Sigmoid colon (tissue), 7 donors: ENCODE results near the gene TPGS2. TPM values are rescaled to one million over a fixed set of nuclear protein-coding genes. Genes with fewer than 3 reads are reported as not detected.
"Not testable (repeated sequence)": the region's sequence is repeated elsewhere in the genome, so short reads cannot be mapped to it uniquely, and the experiment has no call there.

ENCODE experiments used
- DNase-seq: peaks from one replicate; pipeline ENCODE4 v3.0.0-alpha.2; 2019
- H3K27ac ChIP-seq, 4 donors: fragments of 200-600 bp; sonication (generic); one replicate each; pipeline ENCODE4 v1.5.1; 2016 to 2019; ENCODE audit warnings: mild to moderate bottlenecking in 1 of 4
- H3K27me3 ChIP-seq, 3 donors: fragments of 200-600 bp; sonication (generic); one replicate each; pipeline ENCODE4 v1.5.1; 2019; ENCODE audit warnings: mild to moderate bottlenecking in 1 of 3
- H3K36me3 ChIP-seq, 4 donors: fragments of 200-600 bp; sonication (generic); one replicate each; pipeline ENCODE4 v1.5.1; 2016 to 2019
- H3K4me1 ChIP-seq, 4 donors: fragments of 200-600 bp; sonication (generic); one replicate each; pipeline ENCODE4 v1.5.1; 2017 to 2019
- H3K4me3 ChIP-seq, 4 donors: fragments of 200-600 bp; sonication (generic); one replicate each; pipeline ENCODE4 v1.5.1; 2017 to 2019; ENCODE audit warnings: mild to moderate bottlenecking in 2 of 4, moderate library complexity in 1 of 4
- H3K9me3 ChIP-seq, 4 donors: fragments of 200-600 bp in 3 of 4; sonication (generic) in 3 of 4; one replicate each; pipeline versions ENCODE4 v1.5.1 to v1.6.1; 2013 to 2019
- CTCF ChIP-seq, 4 experiments: fragments of 450-650 bp in 3 of 4; fragments of 200-600 bp in 1 of 4; IDR thresholded peaks; one replicate each; pipeline ENCODE4 v1.5.1; 2016 to 2019; ENCODE audit warnings: antibody characterized with exemption in 4 of 4, mild to moderate bottlenecking in 3 of 4, moderate library complexity in 2 of 4
- EP300 ChIP-seq, 4 donors: sonication (generic); formaldehyde crosslinking; IDR thresholded peaks; one replicate each; pipeline ENCODE4 v1.6.1; 2017; ENCODE audit warnings: antibody characterized with exemption in 4 of 4
- POLR2A ChIP-seq, 2 donors: fragments of 450-650 bp; IDR thresholded peaks; one replicate each; pipeline ENCODE4 v1.6.1; 2016; ENCODE audit warnings: antibody characterized with exemption in 2 of 2, mild to moderate bottlenecking in 2 of 2, moderate library complexity in 2 of 2
- POLR2AphosphoS5 ChIP-seq, 4 donors: sonication (generic); formaldehyde crosslinking; IDR thresholded peaks; one replicate each; pipeline ENCODE4 v1.6.1; 2017; ENCODE audit warnings: antibody characterized with exemption in 4 of 4
- WGBS, 2 donors: extraction: QIAGEN DNeasy Blood & Tissue Kit; methylation state at CpG; one replicate each; pipeline ENCODE4 v1.1.7; 2013; 5-methylcytosine and 5-hydroxymethylcytosine counted together
- intact Hi-C: fragments of 100-400 bp; cut with DNase I; formaldehyde crosslinking; loops from one replicate; pipeline ENCODE4 v1.15.1; 2023
- polyA plus RNA-seq, 3 donors: library from polyadenylated mRNA; stranded (reverse); fragments of 200-250 nt; gene quantifications; one replicate each; pipeline ENCODE4 v1.2.3, GENCODE V29; 2013
- total RNA-seq, 4 donors: library from RNA; depleted of rRNA; stranded (reverse); fragments of >200 nt; gene quantifications; one replicate each; pipeline ENCODE4 v1.1.0, GENCODE V29; 2016
- donor health status: healthy with polysubstance abuse.
- donor health status: Bipolar disorder and iron deficiency.
- donor health status: healthy.

Gene TPGS2
- total and polyA plus RNA-seq, 7 donors, result 43.2 to 96.9 (median 62.6) TPM

DNA sequence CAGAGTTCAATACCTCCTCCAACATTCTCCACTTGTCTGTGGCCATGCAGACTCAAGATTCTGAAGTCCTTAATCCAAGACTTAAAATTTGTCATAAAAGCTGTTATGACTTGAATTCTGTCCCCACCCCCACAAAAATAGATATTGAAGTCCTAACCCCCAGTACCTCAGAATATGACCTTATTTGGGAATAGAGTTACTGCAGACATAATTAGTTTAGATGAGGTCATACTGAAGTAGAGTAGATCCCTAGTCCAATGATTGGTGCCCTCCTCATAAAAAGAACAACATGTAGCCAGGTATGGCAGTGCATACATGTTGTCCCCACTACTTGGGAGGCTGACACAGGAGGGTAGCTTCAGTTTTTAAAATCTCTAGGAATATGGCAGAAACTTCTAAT is 9.2 kb downstream of the TPGS2 start:
- no peaks in the 10 kb centered on the region for H3K27me3 ChIP-seq
- H3K9me3 ChIP-seq, result no peaks in the 10 kb centered on the region
- intact Hi-C loops, result no loop called here
- peaks cover 0 to 31% (median 4%) of the 10 kb centered on the region in 4 donors for H3K36me3 ChIP-seq
- H3K27ac ChIP-seq, result no peak overlapping the region
- DNase-seq, result no peak
- no peak for TF ChIP-seq CTCF (IDR thresholded peaks at IDR 0.05)
- no peak for TF ChIP-seq EP300 (IDR thresholded peaks at IDR 0.05)
- TF ChIP-seq POLR2AphosphoS5 (IDR thresholded peaks at IDR 0.05), result no peak
- no peak for TF ChIP-seq POLR2A (IDR thresholded peaks at IDR 0.05)
- no peaks in the 10 kb centered on the region for H3K4me1 ChIP-seq
- no peak overlapping the region for H3K4me3 ChIP-seq

DNA sequence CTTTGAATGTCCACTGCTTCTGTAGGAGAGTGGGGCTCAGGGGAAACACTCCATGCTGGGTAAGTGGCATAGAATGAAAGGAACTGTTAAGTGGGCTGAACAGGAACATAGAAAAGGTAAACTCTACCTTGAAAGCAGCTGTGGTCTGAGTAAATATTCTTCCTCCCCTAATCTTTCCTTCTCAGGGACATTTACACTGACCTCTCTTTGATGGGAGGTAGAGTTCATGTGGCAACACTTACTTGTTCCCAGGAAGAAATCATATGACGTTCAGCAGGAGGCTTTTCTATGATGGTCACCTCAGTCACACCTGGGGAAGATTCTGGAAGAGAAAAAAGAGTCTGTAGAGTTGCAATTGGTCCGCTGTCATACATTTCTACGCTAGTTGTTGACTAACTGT is 10.2 kb downstream of the TPGS2 start:
- WGBS, 2 donors, result 95 to 97% methylated on average over 3 of the region's 3 CpGs
- Histone ChIP-seq H3K27ac (no peak overlapping the region), H3K36me3 (peaks cover 0 to 33% (median 4%) of the 10 kb centered on the region in 4 donors), H3K4me1 (no peaks in the 10 kb centered on the region), H3K9me3 (no peaks in the 10 kb centered on the region), H3K27me3 (no peaks in the 10 kb centered on the region), H3K4me3 (no peak overlapping the region)
- no peak for DNase-seq
- TF ChIP-seq EP300 (IDR thresholded peaks at IDR 0.05) (no peak), POLR2A (IDR thresholded peaks at IDR 0.05) (no peak)
- intact Hi-C loops, result no loop called here

DNA sequence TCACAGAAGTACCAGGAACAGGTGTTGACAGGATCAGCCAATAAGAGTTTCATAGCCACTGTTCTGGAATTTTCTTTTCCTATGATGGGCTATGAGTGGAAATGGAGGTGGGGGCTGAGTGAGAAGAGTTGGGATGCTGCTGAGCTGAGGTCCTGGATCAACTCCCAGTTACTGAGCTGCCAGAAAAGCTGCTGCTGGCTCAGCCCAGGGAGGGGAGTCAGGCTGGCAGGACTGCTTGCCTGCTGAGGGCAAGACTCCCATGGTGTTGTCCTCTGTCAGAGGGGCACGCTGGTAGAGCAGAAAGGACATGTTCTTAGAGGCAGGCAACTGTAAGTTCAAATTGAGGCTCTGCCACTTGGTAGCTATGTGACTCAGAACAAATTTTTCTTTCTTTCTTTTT is 11.8 kb downstream of the TPGS2 start:
- DNase-seq, result no peak
- 92 to 95% methylated on average over 1 of the region's 1 CpG for WGBS, 2 donors

GRCh38 chr18:36816096-36816495 is 12.7 kb downstream of the TPGS2 start:
- intact Hi-C loops, H3K4me1 ChIP-seq, H3K27me3 ChIP-seq, H3K4me3 ChIP-seq, H3K27ac ChIP-seq, DNase-seq, H3K9me3 ChIP-seq: not testable (repeated sequence)
- peaks cover 0 to 33% (median 4%) of the 10 kb centered on the region in 4 donors for H3K36me3 ChIP-seq

More for the DNA sequence above, 11.8 kb downstream of the TPGS2 start:
- intact Hi-C loops, result no loop called here
- H3K4me1 ChIP-seq, result peaks cover 0 to under 1% (median 0%) of the 10 kb centered on the region in 4 donors
- no peak overlapping the region for H3K4me3 ChIP-seq
- TF ChIP-seq CTCF (IDR thresholded peaks at IDR 0.05), result no peak
- no peak for TF ChIP-seq POLR2AphosphoS5 (IDR thresholded peaks at IDR 0.05)
- TF ChIP-seq POLR2A (IDR thresholded peaks at IDR 0.05), result no peak
- no peak for TF ChIP-seq EP300 (IDR thresholded peaks at IDR 0.05)
- no peaks in the 10 kb centered on the region for H3K9me3 ChIP-seq
- H3K27ac ChIP-seq, result no peak overlapping the region
- H3K36me3 ChIP-seq, result peaks cover 0 to 33% (median 4%) of the 10 kb centered on the region in 4 donors
- H3K27me3 ChIP-seq, result no peaks in the 10 kb centered on the region

DNA sequence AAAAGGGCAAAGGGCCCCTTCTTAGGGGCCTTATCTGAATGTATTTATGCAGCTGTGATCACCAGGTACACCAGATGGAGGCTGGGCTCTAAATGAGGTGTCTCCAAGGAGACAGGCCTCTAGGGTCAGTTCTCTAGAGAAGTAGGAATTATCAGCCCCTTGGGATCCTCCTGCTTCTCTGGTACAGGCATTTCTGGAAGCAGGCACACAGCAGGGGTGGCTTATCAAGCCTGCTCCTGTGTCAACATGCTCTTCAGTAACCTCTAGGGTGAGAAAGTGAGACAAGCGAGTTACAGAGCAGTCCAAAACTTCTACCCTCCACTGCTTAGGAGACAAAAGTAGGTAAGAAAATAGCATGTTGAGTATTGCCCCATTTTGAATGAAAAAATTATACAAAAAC is 13.8 kb downstream of the TPGS2 start:
- WGBS, 2 donors, result 41 to 47% methylated on average over 1 of the region's 1 CpG
- H3K4me3 ChIP-seq, result no peak overlapping the region
- no peaks in the 10 kb centered on the region for H3K9me3 ChIP-seq
- intact Hi-C loops, result no loop called here
- peaks cover 0 to 6% (median 0%) of the 10 kb centered on the region in 4 donors for H3K4me1 ChIP-seq
- H3K27me3 ChIP-seq, result no peaks in the 10 kb centered on the region
- TF ChIP-seq EP300 (IDR thresholded peaks at IDR 0.05) (no peak), POLR2A (IDR thresholded peaks at IDR 0.05) (no peak), POLR2AphosphoS5 (IDR thresholded peaks at IDR 0.05) (no peak), CTCF (IDR thresholded peaks at IDR 0.05) (no peak)
- no peak overlapping the region for H3K27ac ChIP-seq
- H3K36me3 ChIP-seq, result peaks cover 0 to 33% (median 4%) of the 10 kb centered on the region in 4 donors
- DNase-seq, result no peak

GRCh38 chr18:36813824-36814223 is 15.0 kb downstream of the TPGS2 start:
- intact Hi-C loops, result no loop called here
- no peak for DNase-seq
- WGBS, 2 donors, result 87 to 91% methylated on average over 3 of the region's 3 CpGs
- Histone ChIP-seq H3K9me3 (no peaks in the 10 kb centered on the region), H3K27me3 (no peaks in the 10 kb centered on the region), H3K4me3 (no peak overlapping the region), H3K4me1 (peaks cover 0 to 6% (median 0%) of the 10 kb centered on the region in 4 donors), H3K27ac (peak overlapping the region in 1 of 4 donors; percentile 74), H3K36me3 (peaks cover 0 to 33% (median 3%) of the 10 kb centered on the region in 4 donors)
- TF ChIP-seq EP300 (IDR thresholded peaks at IDR 0.05), result no peak
- no peak for TF ChIP-seq POLR2A (IDR thresholded peaks at IDR 0.05)
- TF ChIP-seq CTCF (IDR thresholded peaks at IDR 0.05), result no peak
- TF ChIP-seq POLR2AphosphoS5 (IDR thresholded peaks at IDR 0.05), result no peak
